NB4 (cell line): ENCODE measurements around the gene FAM184A.

Experiments
- DNase-seq: peaks from one replicate; pipeline ENCODE4 v3.0.0; 2010; ENCODE audit warnings: low read depth
- H3K4me3 ChIP-seq: one replicate; pipeline ENCODE4 v1.5.1; 2011; ENCODE audit warnings: mild to moderate bottlenecking, low read depth, low read length, moderate library complexity
- CTCF ChIP-seq: IDR thresholded peaks from one replicate; pipeline ENCODE4 v1.5.1; 2012; ENCODE audit warnings: low read depth, low read length
- MAX ChIP-seq: IDR thresholded peaks from 2 replicates; pipeline ENCODE4 v1.6.1; 2011; ENCODE audit warnings: low read depth, low read length
- MYC ChIP-seq: IDR thresholded peaks from 2 replicates; pipeline ENCODE4 v1.6.1; 2011; ENCODE audit warnings: low read depth, low read length
- POLR2A ChIP-seq: IDR thresholded peaks from 2 replicates; pipeline ENCODE4 v1.6.1; 2011; ENCODE audit warnings: mild to moderate bottlenecking; ENCODE audit not compliant: insufficient read length; ENCODE audit errors: extremely low read depth

FAM184A gene

GRCh38 chr6:119060255-119060907 lies 18.1 kb downstream of the FAM184A start:
- no peak for TF ChIP-seq CTCF
- no peak for TF ChIP-seq POLR2A
- no peak for TF ChIP-seq MYC
- no peak for DNase-seq
- H3K4me3 ChIP-seq, result no peak overlapping the region

- no peak overlapping the region for H3K4me3 ChIP-seq
- TF ChIP-seq MYC, result no peak
- no peak for TF ChIP-seq POLR2A
- TF ChIP-seq CTCF, result no peak
- no peak for TF ChIP-seq MAX
These were observed 23.4 kb downstream of the FAM184A start for GRCh38 chr6:119055069-119055468.

GRCh38 chr6:119052987-119053386 lies 25.5 kb downstream of the FAM184A start:
- TF ChIP-seq MYC (no peak), MAX (no peak), POLR2A (no peak), CTCF (no peak)
- no peak for DNase-seq
- H3K4me3 ChIP-seq, result no peak overlapping the region

More at GRCh38 chr6:119055069-119055468, 23.4 kb downstream of the FAM184A start:
- no peak for DNase-seq

- no peak overlapping the region for H3K4me3 ChIP-seq
- no peak for TF ChIP-seq CTCF
- TF ChIP-seq POLR2A, result no peak
- TF ChIP-seq MAX, result no peak
- no peak for TF ChIP-seq MYC
- DNase-seq, result no peak
These were observed 26.1 kb downstream of the FAM184A start for GRCh38 chr6:119052292-119052889.

GRCh38 chr6:119044255-119044654 lies 34.2 kb downstream of the FAM184A start:
- no peak for TF ChIP-seq MYC
- no peak for TF ChIP-seq CTCF
- TF ChIP-seq POLR2A, result no peak
- no peak for TF ChIP-seq MAX
- no peak for DNase-seq
- no peak overlapping the region for H3K4me3 ChIP-seq

- DNase-seq, result no peak
- no peak overlapping the region for H3K4me3 ChIP-seq
- TF ChIP-seq CTCF, result no peak
- TF ChIP-seq MYC, result no peak
These were observed 34.7 kb downstream of the FAM184A start for GRCh38 chr6:119043783-119044182.
